ENCODE data around the gene HM13. TPM values are rescaled to one million over a fixed set of nuclear protein-coding genes. Genes with fewer than 3 reads are reported as not detected.

Gene HM13
- total and polyA plus RNA-seq, 2 of the 13 experiments (the other 11 are each of a cell fraction or from before 2014, with no cell fraction given) = 118 to 243 TPM

DNA sequence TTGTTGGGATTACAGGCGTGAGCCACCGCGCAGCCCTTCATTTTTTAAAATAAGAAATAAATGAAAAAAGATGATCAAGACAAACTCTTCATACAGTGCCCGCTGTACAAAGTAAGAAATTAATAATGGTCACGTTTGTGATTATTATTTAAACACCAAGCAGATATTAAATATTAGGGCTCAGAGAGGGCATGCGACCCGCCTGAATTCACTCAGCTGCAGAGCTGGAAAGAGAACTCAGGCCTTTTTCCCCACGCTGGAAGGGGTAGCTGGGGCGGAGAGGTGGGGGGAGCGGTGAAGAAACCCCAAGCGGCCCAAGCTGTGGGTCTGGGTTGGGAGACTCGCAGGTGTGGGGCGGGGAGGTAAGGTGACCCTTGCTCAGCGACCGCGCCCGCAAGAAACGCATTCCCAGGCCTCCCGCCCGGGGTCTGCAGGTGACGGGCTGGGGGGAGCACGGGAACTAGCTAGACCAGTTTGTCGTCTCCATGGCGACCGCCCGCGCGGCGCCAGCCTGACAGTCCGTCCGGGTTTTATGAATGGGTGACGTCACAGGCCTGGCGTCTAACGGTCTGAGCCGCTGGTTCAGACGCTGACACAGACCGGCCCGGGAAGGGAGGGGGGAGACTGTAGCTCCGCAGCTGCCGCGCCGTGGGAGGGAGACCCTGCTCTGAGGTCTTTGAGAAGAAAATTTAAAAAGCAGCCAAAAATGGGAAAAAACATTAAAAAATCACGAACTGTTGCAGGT is 89.8 kb downstream of the HM13 start (continued):
- no peak; the same call in 1 of the 2 replicates for TF ChIP-seq TOE1 (CRISPR knock-in tag; IDR thresholded peaks at IDR 0.05)
- TF ChIP-seq, protein P1, sequence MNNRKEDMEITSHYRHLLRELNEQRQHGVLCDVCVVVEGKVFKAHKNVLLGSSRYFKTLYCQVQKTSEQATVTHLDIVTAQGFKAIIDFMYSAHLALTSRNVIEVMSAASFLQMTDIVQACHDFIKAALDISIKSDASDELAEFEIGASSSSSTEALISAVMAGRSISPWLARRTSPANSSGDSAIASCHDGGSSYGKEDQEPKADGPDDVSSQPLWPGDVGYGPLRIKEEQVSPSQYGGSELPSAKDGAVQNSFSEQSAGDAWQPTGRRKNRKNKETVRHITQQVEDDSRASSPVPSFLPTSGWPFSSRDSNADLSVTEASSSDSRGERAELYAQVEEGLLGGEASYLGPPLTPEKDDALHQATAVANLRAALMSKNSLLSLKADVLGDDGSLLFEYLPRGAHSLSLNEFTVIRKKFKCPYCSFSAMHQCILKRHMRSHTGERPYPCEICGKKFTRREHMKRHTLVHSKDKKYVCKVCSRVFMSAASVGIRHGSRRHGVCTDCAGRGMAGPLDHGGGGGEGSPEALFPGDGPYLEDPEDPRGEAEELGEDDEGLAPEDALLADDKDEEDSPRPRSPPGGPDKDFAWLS (CRISPR knock-in tag; IDR thresholded peaks at IDR 0.05; ENCODE audit: borderline replicate concordance) = peak; percentile 98; the same call in 1 of the 2 replicates
- no peak for TF ChIP-seq NR2F2 (IDR thresholded peaks at IDR 0.05; ENCODE audit: borderline replicate concordance, low read depth)
- TF ChIP-seq ZNF335 (CRISPR knock-in tag; IDR thresholded peaks at IDR 0.05) = no peak
- peak; percentile 61; the same call in 1 of the 2 replicates for TF ChIP-seq ZNF230 (CRISPR knock-in tag; IDR thresholded peaks at IDR 0.05)
- TF ChIP-seq PHF21A (CRISPR knock-in tag; IDR thresholded peaks at IDR 0.05) = peak; percentile 99
- peak; percentile 92 for TF ChIP-seq SRSF4 (IDR thresholded peaks at IDR 0.05; ENCODE audit: low read depth, low read length, poor library complexity, severe bottlenecking)
- TF ChIP-seq TAF15 (IDR thresholded peaks at IDR 0.05; ENCODE audit: low read depth, low read length, poor library complexity, severe bottlenecking) = peak; percentile 100
- peak; percentile 96 for TF ChIP-seq ZNF891 (CRISPR knock-in tag; IDR thresholded peaks at IDR 0.05)
- no peak for TF ChIP-seq ZNF44 (CRISPR knock-in tag; IDR thresholded peaks at IDR 0.05)
- no peak for TF ChIP-seq GPN1 (CRISPR knock-in tag; IDR thresholded peaks at IDR 0.05; ENCODE audit: borderline replicate concordance)
- peak; percentile 89; the same call in 1 of the 2 replicates for TF ChIP-seq KLF6 (CRISPR knock-in tag; IDR thresholded peaks at IDR 0.05)
- no peak for TF ChIP-seq ZNF800 (CRISPR knock-in tag; IDR thresholded peaks at IDR 0.05)
- peak; percentile 83; the same call in 1 of the 2 replicates for TF ChIP-seq ZNF281 (CRISPR knock-in tag; IDR thresholded peaks at IDR 0.05; ENCODE audit: borderline replicate concordance)
- TF ChIP-seq NRL (CRISPR knock-in tag; IDR thresholded peaks at IDR 0.05; ENCODE audit: borderline replicate concordance) = peak; percentile 97
- TF ChIP-seq POLR2G (IDR thresholded peaks at IDR 0.05; ENCODE audit: low read depth, low read length) = peak; percentile 85
- no peak for TF ChIP-seq CENPX (CRISPR knock-in tag; IDR thresholded peaks at IDR 0.05)
- TF ChIP-seq U2AF1 (optimal IDR thresholded peaks at IDR 0.05; ENCODE audit: low read depth, low read length) = peak; percentile 98
- no peak for TF ChIP-seq SP1 (IDR thresholded peaks at IDR 0.05)
- peak; percentile 85 for TF ChIP-seq SP1 (CRISPR knock-in tag; IDR thresholded peaks at IDR 0.05)
- TF ChIP-seq DRAP1 (CRISPR knock-in tag; IDR thresholded peaks at IDR 0.05) = peak; percentile 96

Data from HepG2 (cell line).